22Rv1 (cell line): Measurements from ENCODE around the gene LST1.

ENCODE experiments used
- CTCF ChIP-seq: fragments of 450-650 bp; IDR thresholded peaks from 2 replicates; pipeline ENCODE4 v1.5.1; 2017; ENCODE audit warnings: mild to moderate bottlenecking
- ZFX ChIP-seq: fragments of 450-650 bp; IDR thresholded peaks from 2 replicates; pipeline ENCODE4 v1.6.1; 2017; ENCODE audit warnings: antibody characterized with exemption, borderline replicate concordance

- TF ChIP-seq CTCF, result no peak
- no peak for TF ChIP-seq ZFX
These were observed 50.9 kb downstream of the LST1 start for GRCh38 chr6:31636698-31637596.
